Kidney (tissue), 14 donors: ENCODE measurements around the gene RPTOR. TPM values are rescaled to one million over a fixed set of nuclear protein-coding genes. Genes with fewer than 3 reads are reported as not detected.

Source experiments
- DNase-seq, 5 donors: peaks; one replicate each; pipeline ENCODE4 v3.0.0-alpha.2; 2013 to 2020
- FAIRE-seq: peaks from 2 replicates; lab custom pipeline; 2012; peaks lifted over from hg19 to GRCh38; lab: Jason Lieb, UNC
- H3K27ac ChIP-seq, 2 donors: one replicate each; pipeline ENCODE4 v1.7.0; 2013; ENCODE audit warnings: low read depth in 2 of 2, low read length in 2 of 2, inconsistent platforms in 1 of 2
- H3K27me3 ChIP-seq: one replicate; pipeline ENCODE4 v1.7.1; 2013; ENCODE audit warnings: low read length, inconsistent platforms; ENCODE audit not compliant: control insufficient read depth, insufficient read depth
- H3K36me3 ChIP-seq, 3 donors: one replicate each; pipeline versions ENCODE4 v1.7.0 to v1.7.1; 2013; ENCODE audit warnings: low read length in 3 of 3, control low read depth in 1 of 3, inconsistent platforms in 1 of 3; ENCODE audit not compliant: insufficient read depth in 3 of 3, control insufficient read depth in 2 of 3
- H3K4me1 ChIP-seq, 3 donors: one replicate each; pipeline versions ENCODE4 v1.7.0 to v1.7.1; 2013; ENCODE audit warnings: low read length in 3 of 3, inconsistent platforms in 1 of 3, low read depth in 1 of 3; ENCODE audit not compliant: control insufficient read depth in 2 of 3, insufficient read depth in 2 of 3
- H3K4me3 ChIP-seq, 3 donors: one replicate each; pipeline versions ENCODE4 v1.7.0 to v1.8.1; 2013; ENCODE audit warnings: low read length in 3 of 3, control low read depth in 1 of 3, inconsistent platforms in 1 of 3
- H3K9ac ChIP-seq, 3 donors: one replicate each; pipeline versions ENCODE4 v1.7.0 to v1.7.1; 2013; ENCODE audit warnings: low read length in 3 of 3, control low read depth in 1 of 3, inconsistent platforms in 1 of 3
- H3K9me3 ChIP-seq, 3 donors: one replicate each; pipeline versions ENCODE4 v1.7.0 to v1.7.1; 2013; ENCODE audit warnings: low read length in 3 of 3, control low read depth in 1 of 3, inconsistent platforms in 1 of 3; ENCODE audit not compliant: control insufficient read depth in 2 of 3, insufficient read depth in 1 of 3
- intact Hi-C: fragments of 100-400 bp; cut with DNase I; formaldehyde crosslinking; loops from one replicate; pipeline ENCODE4 v1.11.1; 2022
- polyA plus RNA-seq: library from polyadenylated mRNA; stranded (reverse); fragments of 350-450 nt; fragmentation: Illumina TruSeq; extraction: RNeasy Lipid Tissue Mini Kit (QIAGEN cat#74804); gene quantifications from one replicate; pipeline ENCODE4 v1.2.3, GENCODE V29; 2014; ENCODE audit warnings: low read depth, low replicate concordance; ENCODE audit not compliant: insufficient read depth
- total RNA-seq: library from RNA; stranded (reverse); fragmentation: NEBNext Ultra II Directional; extraction: Animal tissue kit (Norgen Biotek cat#: 25700); gene quantifications from one replicate; pipeline ENCODE4 v1.2.1, GENCODE V29; 2021
- TF ChIP-seq, protein P1 (sequence below): IDR thresholded peaks from 3 replicates; pipeline ENCODE4 v1.5.1; 2012; ENCODE audit warnings: mild to moderate bottlenecking, moderate library complexity, borderline replicate concordance; ENCODE audit not compliant: insufficient read depth; ENCODE audit errors: extremely low read depth
- donor health status: control.
- donor health status: control.
- donor health status: control.
- donor health status: control.
- donor health status: control.
- donor health status: DM: yes; HTN: yes; CAD: no.
- donor health status: Normal renal cell carcinoma (clear cell type).

RPTOR gene
- total and polyA plus RNA-seq, 2 donors from 2014 or later, result 5.5 to 37.6 TPM

DNA sequence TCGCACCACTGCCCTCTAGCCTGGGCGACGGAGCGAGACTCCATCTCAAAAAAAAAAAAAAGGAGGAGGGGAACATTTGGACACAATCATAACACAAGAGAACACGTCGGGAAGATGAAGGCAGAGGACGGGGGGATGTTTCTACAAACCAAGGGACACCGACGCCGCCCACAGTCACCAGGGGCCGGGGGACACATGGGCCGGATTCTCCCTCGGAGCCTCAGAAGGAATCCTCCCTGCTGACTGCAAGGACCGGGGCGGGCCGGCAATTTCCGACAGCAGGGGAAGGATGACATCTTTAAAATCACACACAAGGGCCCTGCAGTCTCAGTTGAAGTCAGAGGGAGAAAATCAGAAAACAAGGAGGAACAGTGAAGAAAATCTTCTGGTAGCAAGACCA lies 438.9 kb downstream of the RPTOR start:
- Histone ChIP-seq H3K9ac (no peak overlapping the region), H3K27me3 (peaks cover 2% of the 10 kb centered on the region), H3K4me1 (peaks cover 0 to 9% (median 8%) of the 10 kb centered on the region in 3 donors), H3K4me3 (no peak overlapping the region), H3K36me3 (no peaks in the 10 kb centered on the region), H3K27ac (no peak overlapping the region), H3K9me3 (no peaks in the 10 kb centered on the region)
- no peak for FAIRE-seq
- DNase-seq, result no peak
- TF ChIP-seq, protein P1, sequence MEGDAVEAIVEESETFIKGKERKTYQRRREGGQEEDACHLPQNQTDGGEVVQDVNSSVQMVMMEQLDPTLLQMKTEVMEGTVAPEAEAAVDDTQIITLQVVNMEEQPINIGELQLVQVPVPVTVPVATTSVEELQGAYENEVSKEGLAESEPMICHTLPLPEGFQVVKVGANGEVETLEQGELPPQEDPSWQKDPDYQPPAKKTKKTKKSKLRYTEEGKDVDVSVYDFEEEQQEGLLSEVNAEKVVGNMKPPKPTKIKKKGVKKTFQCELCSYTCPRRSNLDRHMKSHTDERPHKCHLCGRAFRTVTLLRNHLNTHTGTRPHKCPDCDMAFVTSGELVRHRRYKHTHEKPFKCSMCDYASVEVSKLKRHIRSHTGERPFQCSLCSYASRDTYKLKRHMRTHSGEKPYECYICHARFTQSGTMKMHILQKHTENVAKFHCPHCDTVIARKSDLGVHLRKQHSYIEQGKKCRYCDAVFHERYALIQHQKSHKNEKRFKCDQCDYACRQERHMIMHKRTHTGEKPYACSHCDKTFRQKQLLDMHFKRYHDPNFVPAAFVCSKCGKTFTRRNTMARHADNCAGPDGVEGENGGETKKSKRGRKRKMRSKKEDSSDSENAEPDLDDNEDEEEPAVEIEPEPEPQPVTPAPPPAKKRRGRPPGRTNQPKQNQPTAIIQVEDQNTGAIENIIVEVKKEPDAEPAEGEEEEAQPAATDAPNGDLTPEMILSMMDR, result no peak
- intact Hi-C loops, result loop anchor here (5.0 kb wide), 1 partner anchor 556 kb away; no protein-coding TSS in a partner anchor

DNA sequence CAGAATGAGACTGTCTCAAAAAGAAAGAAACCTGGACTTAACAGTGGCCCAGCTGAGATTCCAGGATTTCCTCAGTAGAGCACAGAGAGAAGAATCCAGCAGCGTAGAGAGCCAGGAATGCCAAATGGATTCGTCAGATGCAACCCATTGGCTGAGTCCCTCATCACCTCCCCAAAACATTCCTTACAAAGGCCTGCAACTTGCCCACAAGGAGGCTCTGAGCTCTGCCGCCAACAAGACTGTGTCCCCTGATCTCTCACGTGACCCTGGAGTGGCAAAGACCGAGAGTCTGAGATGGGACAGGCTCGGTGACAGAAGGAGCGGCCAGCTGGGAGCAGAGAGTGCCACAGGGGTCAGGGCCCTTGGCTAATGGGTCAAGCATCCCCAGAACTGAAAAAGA lies 440.1 kb downstream of the RPTOR start:
- Histone ChIP-seq H3K27ac (no peak overlapping the region), H3K9ac (no peak overlapping the region), H3K36me3 (no peaks in the 10 kb centered on the region), H3K4me3 (no peak overlapping the region), H3K27me3 (peaks cover 2% of the 10 kb centered on the region), H3K4me1 (peaks cover 0 to 12% (median 9%) of the 10 kb centered on the region in 3 donors), H3K9me3 (no peaks in the 10 kb centered on the region)
- DNase-seq (no peak), FAIRE-seq (no peak)
- TF ChIP-seq, protein P1, result no peak
- intact Hi-C loops, result loop anchor here (5.0 kb wide), 2 partner anchors 118 to 557 kb away; no protein-coding TSS in a partner anchor

DNA sequence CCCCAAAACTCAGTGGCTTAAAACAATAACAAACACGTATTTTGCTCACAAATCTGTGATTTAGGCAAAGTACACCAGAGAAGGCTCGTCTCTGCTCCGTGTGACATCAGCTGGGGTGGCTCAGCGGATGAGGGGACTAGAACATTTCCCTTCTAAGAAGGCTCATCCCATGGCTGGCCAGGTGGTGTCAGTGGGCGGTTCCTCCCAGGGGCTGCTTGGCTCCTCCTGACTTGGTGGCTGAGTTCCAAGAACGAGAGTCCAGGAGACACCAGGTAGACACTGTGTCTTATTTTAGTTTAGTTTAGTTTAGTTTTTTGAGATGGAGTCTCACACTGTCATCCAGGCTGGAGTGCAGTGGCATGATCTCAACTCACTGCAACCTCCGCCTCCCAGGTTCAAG lies 441.4 kb downstream of the RPTOR start:
- Histone ChIP-seq H3K4me3 (no peak overlapping the region), H3K4me1 (peaks cover 0 to 15% (median 9%) of the 10 kb centered on the region in 3 donors), H3K36me3 (no peaks in the 10 kb centered on the region), H3K27me3 (no peaks in the 10 kb centered on the region), H3K9me3 (no peaks in the 10 kb centered on the region), H3K9ac (no peak overlapping the region), H3K27ac (no peak overlapping the region)
- no peak for FAIRE-seq
- TF ChIP-seq, protein P1, result no peak
- no peak for DNase-seq
- intact Hi-C loops, result loop anchor here (5.0 kb wide), 1 partner anchor 116 kb away; no protein-coding TSS in a partner anchor
